ENCODE data around the gene CCDC14.

GRCh38 chr3:123951522-123952447, 9.2 kb downstream of the CCDC14 start:
- TF ChIP-seq EZH2 (IDR thresholded peaks at IDR 0.05) (no peak), POLR2AphosphoS5 (IDR thresholded peaks at IDR 0.05; ENCODE audit: borderline replicate concordance, low read depth, low read length) (no peak), FOXP2 (optimal IDR thresholded peaks at IDR 0.05; ENCODE audit: control extremely low read depth, extremely low read length, insufficient read depth) (no peak)
